OCI-LY7 (cell line): Measurements from ENCODE around the gene ACTL8. TPM values are rescaled to one million over a fixed set of nuclear protein-coding genes. Genes with fewer than 3 reads are reported as not detected.

ENCODE experiments used
- BruUV-seq: library from RNA; stranded (reverse); fragments of 400-500 nt; replicated peaks from 2 replicates; lab custom pipeline; 2021; lab: Mats Ljungman, UMichigan
- CTCF ChIA-PET: fragments of 300-600 bp; sonication (Branson Sonifier 250); formaldehyde crosslinking; loops from one replicate; lab custom pipeline; 2022; ENCODE audit warnings: antibody characterized with exemption; ENCODE audit not compliant: unreplicated experiment; lab: Charles Lee
- POLR2A ChIA-PET: fragments of 300-600 bp; sonication (Branson Sonifier 250); formaldehyde crosslinking; loops from one replicate; lab custom pipeline; 2022; ENCODE audit warnings: antibody characterized with exemption; lab: Charles Lee
- DNase-seq: peaks from one replicate; pipeline ENCODE4 v3.0.0-alpha.2; 2015; ENCODE audit warnings: low spot score
- H2AFZ ChIP-seq: fragments of 200-600 bp; sonication (generic), shearing (Covaris generic); 2 replicates; pipeline ENCODE4 v1.6.1; 2014; ENCODE audit warnings: mild to moderate bottlenecking, antibody characterized with exemption, low read length, moderate library complexity
- H3K27ac ChIP-seq: fragments of 200-600 bp; sonication (generic); 2 replicates; pipeline ENCODE4 v1.5.1; 2014; ENCODE audit warnings: mixed run types, low read depth, mild to moderate bottlenecking, moderate library complexity, low read length, inconsistent platforms; ENCODE audit not compliant: poor library complexity, severe bottlenecking
- H3K36me3 ChIP-seq: fragments of 200-600 bp; sonication (generic); 2 replicates; pipeline ENCODE4 v1.6.1; 2014; ENCODE audit warnings: mild to moderate bottlenecking, antibody characterized with exemption, low read length, moderate library complexity, mixed read lengths; ENCODE audit not compliant: insufficient read depth
- H3K4me1 ChIP-seq: fragments of 200-600 bp; sonication (generic); 2 replicates; pipeline ENCODE4 v1.5.1; 2014; ENCODE audit warnings: mild to moderate bottlenecking, low read length; ENCODE audit not compliant: insufficient read depth, poor library complexity, severe bottlenecking
- H3K4me2 ChIP-seq: fragments of 200-600 bp; sonication (generic); 2 replicates; pipeline ENCODE4 v1.6.1; 2014; ENCODE audit warnings: mild to moderate bottlenecking, low read length
- H3K4me3 ChIP-seq: fragments of 200-600 bp; sonication (generic); 2 replicates; pipeline ENCODE4 v1.5.1; 2014; ENCODE audit warnings: mild to moderate bottlenecking, low read depth, low read length; ENCODE audit not compliant: poor library complexity, severe bottlenecking
- H3K79me2 ChIP-seq: fragments of 200-600 bp; sonication (generic); 2 replicates; pipeline ENCODE4 v1.6.1; 2016; ENCODE audit warnings: low read depth, mild to moderate bottlenecking, low read length, moderate library complexity, mixed read lengths; ENCODE audit not compliant: insufficient read depth
- H3K9me2 ChIP-seq: fragments of 200-600 bp; sonication (generic); 2 replicates; pipeline ENCODE4 v1.6.1; 2016; ENCODE audit warnings: mild to moderate bottlenecking, low read length, mixed read lengths; ENCODE audit not compliant: insufficient read depth
- H3K9me3 ChIP-seq: fragments of 200-600 bp; sonication (generic); 2 replicates; pipeline ENCODE4 v1.6.1; 2014; ENCODE audit warnings: mild to moderate bottlenecking, mixed run types, low read length, mixed read lengths
- H4K20me1 ChIP-seq: fragments of 200-600 bp; sonication (generic); 2 replicates; pipeline ENCODE4 v1.6.1; 2014; ENCODE audit warnings: mild to moderate bottlenecking, antibody characterized with exemption, low read length, moderate library complexity, mixed read lengths; ENCODE audit not compliant: insufficient read depth
- CTCF ChIP-seq: fragments of 200-600 bp; sonication (generic); conservative IDR thresholded peaks from 2 replicates; pipeline ENCODE4 v1.5.1; 2014; ENCODE audit warnings: mild to moderate bottlenecking, antibody characterized with exemption, low read length, moderate library complexity, mixed read lengths
- EZH2phosphoT487 ChIP-seq: fragments of 200-600 bp; sonication (generic); IDR thresholded peaks from 2 replicates; pipeline ENCODE4 v1.6.1; 2018; ENCODE audit warnings: low read depth, borderline replicate concordance, mild to moderate bottlenecking, mixed run types, antibody characterized with exemption, low read length, moderate library complexity, mixed read lengths
- intact Hi-C: fragments of 100-400 bp; cut with micrococcal nuclease; formaldehyde crosslinking; loops from one replicate; pipeline ENCODE4 v1.10.0; 2022; ENCODE audit not compliant: unreplicated experiment
- total RNA-seq, 2 experiments: library from RNA; depleted of rRNA in 1 of 2; stranded (reverse); fragments of >200 nt in 1 of 2; shearing (Covaris generic) in 1 of 2; gene quantifications; 2 replicates each; pipeline ENCODE4 v1.2.3, GENCODE V29; 2014 to 2022

The ACTL8 gene
- total RNA-seq, 2 experiments from 2014 or later = not detected

- TF ChIP-seq EZH2phosphoT487 (no peak), CTCF (no peak)
- Histone ChIP-seq H3K4me2 (no peak overlapping the region), H3K4me3 (no peak overlapping the region), H4K20me1 (no peaks in the 10 kb centered on the region), H2AFZ (no peak overlapping the region), H3K4me1 (no peaks in the 10 kb centered on the region), H3K27ac (no peak overlapping the region), H3K79me2 (no peaks in the 10 kb centered on the region), H3K36me3 (no peaks in the 10 kb centered on the region), H3K9me2 (no peaks in the 10 kb centered on the region), H3K9me3 (no peaks in the 10 kb centered on the region)
- CTCF ChIA-PET = no interaction called here
- DNase-seq = no peak
- POLR2A ChIA-PET = no interaction called here
- intact Hi-C loops = no loop called here
- BruUV-seq = no TSS peak
These were observed 115.5 kb downstream of the ACTL8 start for GRCh38 chr1:17870679-17871078.

GRCh38 chr1:17873007-17873675 lies 118.0 kb downstream of the ACTL8 start:
- DNase-seq = no peak

More at GRCh38 chr1:17873007-17873675, 118.0 kb downstream of the ACTL8 start:
- no peaks in the 10 kb centered on the region for H3K79me2 ChIP-seq
- H3K4me3 ChIP-seq = no peak overlapping the region
- intact Hi-C loops = no loop called here
- H3K27ac ChIP-seq = no peak overlapping the region
- no peak overlapping the region for H3K4me2 ChIP-seq
- no peaks in the 10 kb centered on the region for H3K4me1 ChIP-seq
- no peaks in the 10 kb centered on the region for H3K9me3 ChIP-seq
- no peaks in the 10 kb centered on the region for H3K9me2 ChIP-seq
- no peak overlapping the region for H2AFZ ChIP-seq
- POLR2A ChIA-PET = no interaction called here
- CTCF ChIA-PET = no interaction called here
- H4K20me1 ChIP-seq = no peaks in the 10 kb centered on the region
- H3K36me3 ChIP-seq = no peaks in the 10 kb centered on the region
- TF ChIP-seq CTCF = no peak
- no peak for TF ChIP-seq EZH2phosphoT487
- BruUV-seq = no TSS peak
